PC-3 (cell line): ENCODE data around the gene B4GALNT3. TPM values are rescaled to one million over a fixed set of nuclear protein-coding genes. Genes with fewer than 3 reads are reported as not detected.

ENCODE experiments used
- ATAC-seq: fragments of 200-7000 bp; cut with Tn5 transposase; 2 replicates; pipeline ENCODE4 v1.9.1; 2020; ENCODE audit warnings: mild to moderate bottlenecking, moderate library complexity
- BruUV-seq: library from RNA; stranded (reverse); fragments of 400-500 nt; replicated peaks from 2 replicates; lab custom pipeline; 2021; lab: Mats Ljungman, UMichigan
- CTCF ChIA-PET: fragments of 300-600 bp; sonication (Branson Sonifier 250); formaldehyde crosslinking; loops from one replicate; lab custom pipeline; 2022; ENCODE audit warnings: antibody characterized with exemption; lab: Charles Lee
- POLR2A ChIA-PET: fragments of 300-600 bp; sonication (Branson Sonifier 250); formaldehyde crosslinking; loops from one replicate; lab custom pipeline; 2022; ENCODE audit warnings: antibody characterized with exemption; ENCODE audit not compliant: unreplicated experiment; lab: Charles Lee
- DNase-seq: peaks from one replicate; pipeline ENCODE4 v3.0.0-alpha.2; 2015
- H2AFZ ChIP-seq: fragments of 300-600 bp; sonication (generic); 2 replicates; pipeline ENCODE4 v1.6.0; 2016; ENCODE audit warnings: antibody characterized with exemption, low read length
- H3F3A ChIP-seq: fragments of 300-600 bp; sonication (generic); one replicate; pipeline ENCODE4 v1.6.0; 2017; ENCODE audit warnings: antibody characterized with exemption, low read length, control low read depth, mild to moderate bottlenecking; ENCODE audit not compliant: unreplicated experiment
- H3K27ac ChIP-seq: fragments of 300-600 bp; sonication (generic); 2 replicates; pipeline ENCODE4 v1.5.1; 2016; ENCODE audit warnings: mild to moderate bottlenecking, low read length
- H3K27me3 ChIP-seq: fragments of 300-600 bp; sonication (generic); 2 replicates; pipeline ENCODE4 v1.6.1; 2016; ENCODE audit warnings: low read length, mixed read lengths
- H3K36me3 ChIP-seq: fragments of 300-600 bp; sonication (generic); 2 replicates; pipeline ENCODE4 v1.6.1; 2016; ENCODE audit warnings: low read depth, mixed run types, low read length, mixed read lengths
- H3K4me1 ChIP-seq: fragments of 300-600 bp; sonication (generic); 2 replicates; pipeline ENCODE4 v1.5.1; 2016; ENCODE audit warnings: low read length; ENCODE audit not compliant: insufficient read depth
- H3K4me2 ChIP-seq: fragments of 300-600 bp; sonication (generic); 2 replicates; pipeline ENCODE4 v1.6.0; 2016; ENCODE audit warnings: low read length
- H3K4me3 ChIP-seq: fragments of 300-600 bp; sonication (generic); 2 replicates; pipeline ENCODE4 v1.5.1; 2016; ENCODE audit warnings: mild to moderate bottlenecking, low read length, mixed read lengths
- H3K79me2 ChIP-seq: fragments of 300-600 bp; sonication (generic); 2 replicates; pipeline ENCODE4 v1.6.1; 2017; ENCODE audit warnings: low read length, mixed read lengths
- H3K9ac ChIP-seq: fragments of 300-600 bp; sonication (generic); 2 replicates; pipeline ENCODE4 v1.6.0; 2016; ENCODE audit warnings: mild to moderate bottlenecking, low read length
- H3K9me2 ChIP-seq: fragments of 300-600 bp; sonication (generic); replicated peaks from 2 replicates; pipeline ENCODE4 v1.6.1; 2016; ENCODE audit warnings: mixed run types, low read length, mixed read lengths
- H3K9me3 ChIP-seq: fragments of 300-600 bp; sonication (generic); 2 replicates; pipeline ENCODE4 v1.6.1; 2016; ENCODE audit warnings: low read length, mixed read lengths
- H4K20me1 ChIP-seq: fragments of 300-600 bp; sonication (generic); 2 replicates; pipeline ENCODE4 v1.6.1; 2016; ENCODE audit warnings: low read length, mixed read lengths
- CTCF ChIP-seq: fragments of 300-600 bp; sonication (generic); conservative IDR thresholded peaks from 2 replicates; pipeline ENCODE4 v1.5.1; 2017; ENCODE audit warnings: antibody characterized with exemption, low read depth, mild to moderate bottlenecking, low read length
- EZH2 ChIP-seq: fragments of 300-600 bp; sonication (generic); IDR thresholded peaks from one replicate; pipeline ENCODE4 v1.6.1; 2017; ENCODE audit warnings: antibody characterized with exemption, mild to moderate bottlenecking, low read length; ENCODE audit not compliant: unreplicated experiment
- EZH2phosphoT487 ChIP-seq: fragments of 300-600 bp; sonication (generic); IDR thresholded peaks from 2 replicates; pipeline ENCODE4 v1.6.1; 2018; ENCODE audit warnings: mild to moderate bottlenecking, antibody characterized with exemption, low read length, borderline replicate concordance
- intact Hi-C: fragments of 100-400 bp; cut with micrococcal nuclease; formaldehyde crosslinking; loops from 2 replicates; pipeline ENCODE4 v1.9.0; 2023
- total RNA-seq: library from RNA; depleted of rRNA; stranded (reverse); fragments of >200 nt; gene quantifications from 2 replicates; pipeline ENCODE4 v1.2.3, GENCODE V29; 2014

Gene B4GALNT3
- total RNA-seq, 1 experiment from 2014 or later, result 3.7 TPM

- no peaks in the 10 kb centered on the region for H3K36me3 ChIP-seq
- H3K9me3 ChIP-seq, result no peaks in the 10 kb centered on the region
- H3K9ac ChIP-seq, result no peak overlapping the region
- no peak overlapping the region for H3K4me3 ChIP-seq
- CTCF ChIA-PET, result no interaction called here
- no peak for DNase-seq
- H2AFZ ChIP-seq, result no peak overlapping the region
- intact Hi-C loops, result loop anchor here (10.0 kb wide), 1 partner anchor 1005 kb away; no protein-coding TSS in a partner anchor
- no peak overlapping the region for H3K27ac ChIP-seq
- H3K79me2 ChIP-seq, result no peaks in the 10 kb centered on the region
- no peaks in the 10 kb centered on the region for H4K20me1 ChIP-seq
- TF ChIP-seq CTCF (no peak), EZH2phosphoT487 (no peak), EZH2 (no peak)
- no peak overlapping the region for H3K4me2 ChIP-seq
- no peaks in the 10 kb centered on the region for H3F3A ChIP-seq
- no TSS peak for BruUV-seq
- no peaks in the 10 kb centered on the region for H3K27me3 ChIP-seq
- ATAC-seq, result no peak
- peaks cover 5% of the 10 kb centered on the region; the same call in 1 of the 2 replicates for H3K4me1 ChIP-seq
- H3K9me2 ChIP-seq, result no peaks in the 10 kb centered on the region
- POLR2A ChIA-PET, result no interaction called here
Measured at GRCh38 chr12:579420-580110, 119.8 kb downstream of the B4GALNT3 start.

GRCh38 chr12:580813-581212 is 121.1 kb downstream of the B4GALNT3 start:
- TF ChIP-seq EZH2 (no peak), CTCF (no peak), EZH2phosphoT487 (no peak)
- Histone ChIP-seq H3K27ac (no peak overlapping the region), H3K9me2 (no peaks in the 10 kb centered on the region), H3K79me2 (no peaks in the 10 kb centered on the region), H3K9me3 (no peaks in the 10 kb centered on the region), H3K9ac (no peak overlapping the region), H3K4me2 (no peak overlapping the region), H3K4me3 (no peak overlapping the region), H3F3A (no peaks in the 10 kb centered on the region), H3K27me3 (no peaks in the 10 kb centered on the region), H3K36me3 (no peaks in the 10 kb centered on the region), H4K20me1 (no peaks in the 10 kb centered on the region), H2AFZ (no peak overlapping the region), H3K4me1 (peaks cover 5% of the 10 kb centered on the region; the same call in 1 of the 2 replicates)
- no peak for ATAC-seq
- ChIA-PET POLR2A (no interaction called here), CTCF (no interaction called here)
- intact Hi-C loops, result no loop called here
- DNase-seq, result no peak
- BruUV-seq, result no TSS peak

- H4K20me1 ChIP-seq, result no peaks in the 10 kb centered on the region
- no peaks in the 10 kb centered on the region for H3K79me2 ChIP-seq
- CTCF ChIA-PET, result no interaction called here
- no peak overlapping the region for H3K9ac ChIP-seq
- peaks cover 3% of the 10 kb centered on the region; the same call in 1 of the 2 replicates for H3K4me1 ChIP-seq
- no TSS peak for BruUV-seq
- no peaks in the 10 kb centered on the region for H3K36me3 ChIP-seq
- POLR2A ChIA-PET, result no interaction called here
- TF ChIP-seq EZH2 (no peak), EZH2phosphoT487 (no peak), CTCF (no peak)
- no peak overlapping the region for H3K4me2 ChIP-seq
- DNase-seq (no peak), ATAC-seq (no peak)
- no peak overlapping the region for H3K4me3 ChIP-seq
- no peak overlapping the region for H2AFZ ChIP-seq
- H3K9me2 ChIP-seq, result no peaks in the 10 kb centered on the region
- H3K27me3 ChIP-seq, result no peaks in the 10 kb centered on the region
- no peak overlapping the region for H3K27ac ChIP-seq
- H3K9me3 ChIP-seq, result no peaks in the 10 kb centered on the region
- H3F3A ChIP-seq, result no peaks in the 10 kb centered on the region
- intact Hi-C loops, result no loop called here
Measured at GRCh38 chr12:581321-581720, 121.6 kb downstream of the B4GALNT3 start.
